Endothelial cell of umbilical vein (primary cell): ENCODE data around the gene TIMP1. TPM values are rescaled to one million over a fixed set of nuclear protein-coding genes. Genes with fewer than 3 reads are reported as not detected.

Experiments
- BruUV-seq: library from RNA; stranded (reverse); fragments of 400-500 nt; replicated peaks from 2 replicates; lab custom pipeline; 2021; lab: Mats Ljungman, UMichigan
- CTCF ChIA-PET: fragments of 300-600, 350-600 bp; sonication (Branson Sonifier 250); formaldehyde crosslinking; loops from one replicate; lab custom pipeline; 2021; ENCODE audit warnings: antibody characterized with exemption, inconsistent platforms; lab: Charles Lee
- POLR2A ChIA-PET: fragments of 300-600, 350-600 bp; sonication (Branson Sonifier 250); formaldehyde crosslinking; loops from one replicate; lab custom pipeline; 2021; ENCODE audit warnings: antibody characterized with exemption, inconsistent platforms; lab: Charles Lee
- DNase-seq: peaks from one replicate; pipeline ENCODE4 v3.0.0-alpha.2; 2011; ENCODE audit warnings: low read depth, low spot score
- FAIRE-seq: peaks from 2 replicates; lab custom pipeline; 2011; peaks lifted over from hg19 to GRCh38; lab: Jason Lieb, UNC
- H2AFZ ChIP-seq: 2 replicates; pipeline ENCODE4 v1.6.0; 2012; ENCODE audit warnings: low read depth, low read length, control low read depth, inconsistent platforms
- H3K27ac ChIP-seq: 2 replicates; pipeline ENCODE4 v1.5.1; 2011; ENCODE audit warnings: low read depth, mild to moderate bottlenecking, control low read depth, low read length, moderate library complexity; ENCODE audit not compliant: insufficient read depth
- H3K27me3 ChIP-seq, 2 experiments: 2 replicates each; pipeline versions ENCODE4 v1.6.0 to v1.6.1; 2011; ENCODE audit warnings: low read length in 2 of 2, mixed read lengths in 1 of 2; ENCODE audit not compliant: control insufficient read depth in 2 of 2, insufficient read depth in 2 of 2
- H3K36me3 ChIP-seq, 2 experiments: 2 replicates in 1 of 2; 3 replicates in 1 of 2; pipeline ENCODE4 v1.5.1; 2011; ENCODE audit warnings: low read length in 2 of 2, mild to moderate bottlenecking in 1 of 2, moderate library complexity in 1 of 2; ENCODE audit not compliant: control insufficient read depth in 2 of 2, insufficient read depth in 2 of 2; ENCODE audit errors: extremely low read depth in 1 of 2
- H3K4me1 ChIP-seq: 3 replicates; pipeline ENCODE4 v1.5.1; 2011; ENCODE audit warnings: mild to moderate bottlenecking, low read length; ENCODE audit not compliant: control insufficient read depth, insufficient read depth; ENCODE audit errors: extremely low read depth
- H3K4me2 ChIP-seq: 2 replicates; pipeline ENCODE4 v1.6.1; 2011; ENCODE audit warnings: low read length, control low read depth, mixed read lengths; ENCODE audit not compliant: insufficient read depth
- H3K4me3 ChIP-seq, 3 experiments: fragments of 200-600 bp in 1 of 3; sonication (generic), shearing (Covaris generic) in 1 of 3; replicated peaks in 1 of 3; 2 replicates each; pipeline ENCODE4 v1.5.1; 2011 to 2016; ENCODE audit warnings: control low read depth in 3 of 3, low read length in 3 of 3, mild to moderate bottlenecking in 2 of 3, inconsistent platforms in 1 of 3, low read depth in 1 of 3, moderate library complexity in 1 of 3; ENCODE audit not compliant: insufficient read depth in 1 of 3
- H3K79me2 ChIP-seq: 2 replicates; pipeline ENCODE4 v1.6.0; 2012; ENCODE audit warnings: low read length, inconsistent platforms; ENCODE audit not compliant: control insufficient read depth, insufficient read depth
- H3K9ac ChIP-seq: replicated peaks from 2 replicates; pipeline ENCODE3; 2011; ENCODE audit warnings: low read length, control low read depth; ENCODE audit not compliant: insufficient read depth; ENCODE audit errors: extremely low read depth
- H3K9me1 ChIP-seq: replicated peaks from 3 replicates; pipeline ENCODE4 v1.6.0; 2011; ENCODE audit warnings: mild to moderate bottlenecking, low read length; ENCODE audit not compliant: control insufficient read depth, insufficient read depth; ENCODE audit errors: extremely low read depth
- H3K9me3 ChIP-seq: replicated peaks from 2 replicates; pipeline ENCODE4 v1.5.1; 2012; ENCODE audit warnings: low read length, inconsistent platforms; ENCODE audit not compliant: control insufficient read depth, insufficient read depth
- H4K20me1 ChIP-seq: replicated peaks from 2 replicates; pipeline ENCODE3; 2011; ENCODE audit warnings: mild to moderate bottlenecking, low read length; ENCODE audit not compliant: control insufficient read depth, insufficient read depth; ENCODE audit errors: extremely low read depth
- CTCF ChIP-seq, 2 donors: IDR thresholded peaks; 1 replicate in 1 of 2; 2 replicates in 1 of 2; pipeline ENCODE4 v1.5.1; 2011; ENCODE audit warnings: low read length in 2 of 2, mild to moderate bottlenecking in 2 of 2, moderate library complexity in 2 of 2, control low read depth in 1 of 2, inconsistent platforms in 1 of 2, low read depth in 1 of 2; ENCODE audit not compliant: insufficient read depth in 1 of 2; ENCODE audit errors: extremely low read depth in 1 of 2
- EZH2 ChIP-seq: IDR thresholded peaks from 2 replicates; pipeline ENCODE4 v1.6.1; 2012; ENCODE audit warnings: borderline replicate concordance, low read depth, mild to moderate bottlenecking, moderate library complexity, low read length, inconsistent platforms; ENCODE audit not compliant: severe bottlenecking
- FOS ChIP-seq: IDR thresholded peaks from 2 replicates; pipeline ENCODE4 v1.6.1; 2011; ENCODE audit warnings: mild to moderate bottlenecking, low read length, moderate library complexity, borderline replicate concordance; ENCODE audit not compliant: insufficient read depth
- GATA2 ChIP-seq: IDR thresholded peaks from 2 replicates; pipeline ENCODE4 v1.7.0; 2011; ENCODE audit warnings: low read depth, mild to moderate bottlenecking, moderate library complexity, mixed read lengths, low read length; ENCODE audit not compliant: insufficient read length, insufficient read depth
- JUN ChIP-seq: IDR thresholded peaks from 2 replicates; pipeline ENCODE4 v1.6.1; 2011; ENCODE audit warnings: borderline replicate concordance, low read depth; ENCODE audit not compliant: insufficient read length, insufficient read depth
- MAX ChIP-seq: IDR thresholded peaks from 2 replicates; pipeline ENCODE4 v1.6.1; 2011; ENCODE audit not compliant: insufficient read depth, insufficient read length
- MYC ChIP-seq: IDR thresholded peaks from one replicate; pipeline ENCODE4 v1.6.1; 2011; ENCODE audit warnings: mild to moderate bottlenecking, low read depth, low read length
- POLR2A ChIP-seq: IDR thresholded peaks from 2 replicates; pipeline ENCODE4 v1.6.1; 2012; ENCODE audit warnings: low read depth, mild to moderate bottlenecking, control low read depth, low read length
- POLR2AphosphoS5 ChIP-seq: IDR thresholded peaks from 2 replicates; pipeline ENCODE4 v1.6.1; 2012; ENCODE audit warnings: low read depth, mild to moderate bottlenecking, control low read depth, low read length, moderate library complexity; ENCODE audit not compliant: insufficient read depth
- dilution Hi-C: fragments of 300-500 bp; cut with MboI; formaldehyde crosslinking; loops from one replicate; pipeline ENCODE4 v1.15.0; 2019; ENCODE audit warnings: low sequenced_read_pairs; ENCODE audit not compliant: extremely low pct_ligation_motif_present
- intact Hi-C: fragments of 100-400 bp; cut with micrococcal nuclease; formaldehyde crosslinking; loops from one replicate; pipeline ENCODE4 v1.10.0; 2022
- polyA plus RNA-seq, 4 experiments: library from polyadenylated mRNA; depleted of rRNA in 3 of 4; stranded (reverse) in 3 of 4; unstranded in 1 of 4; fragments of >200 nt; gene quantifications; 2 replicates each; pipeline versions ENCODE4 v1.2.1 to v1.2.3, GENCODE V29; 2011 to 2012; ENCODE audit warnings: missing spikeins in 1 of 4
- total RNA-seq: library from RNA; stranded (reverse); gene quantifications from 2 replicates; pipeline ENCODE4 v1.2.3, GENCODE V29; 2021

The TIMP1 gene
- total and polyA plus RNA-seq, 2 donors (not counting 3 experiments of a cell fraction or from before 2014, with no cell fraction given): 124 to 277 TPM

DNA sequence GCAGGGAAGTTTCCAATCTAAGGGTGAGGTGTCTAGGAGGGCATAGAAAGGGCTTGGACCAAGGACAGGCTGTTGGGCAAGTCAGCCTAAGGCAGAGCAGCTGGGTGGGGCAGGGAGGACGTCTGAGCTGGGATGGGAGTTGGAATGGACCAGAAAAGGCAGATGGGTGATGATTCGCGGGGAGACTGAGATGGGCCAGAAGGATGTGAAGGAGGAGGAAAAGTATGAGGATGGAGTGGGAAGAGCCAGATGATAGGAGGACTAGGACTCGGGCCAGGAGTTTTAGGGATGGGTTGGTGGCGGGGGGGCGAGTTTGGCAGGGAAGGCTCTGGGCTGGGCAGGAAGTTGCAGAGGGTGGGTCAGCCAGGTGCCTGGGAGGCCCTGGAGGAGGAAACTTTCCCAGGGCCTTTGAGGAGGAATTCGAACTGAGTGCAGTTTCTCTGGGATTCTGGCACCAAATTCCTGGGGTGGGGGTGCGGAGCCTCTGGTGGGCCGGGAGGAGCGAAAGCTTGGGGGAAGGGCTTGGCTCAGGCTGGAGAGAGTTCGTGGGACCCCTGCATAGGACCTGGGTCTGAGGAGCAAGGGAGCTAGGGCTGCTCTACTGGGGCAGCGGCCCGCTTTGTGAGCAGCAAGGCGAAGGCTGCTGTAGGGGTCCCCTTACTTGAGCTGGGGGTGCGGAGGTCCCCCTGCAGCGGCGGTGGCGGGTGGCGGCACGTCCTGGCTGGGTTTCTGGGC, 8.7 kb upstream of the TIMP1 start:
- Histone ChIP-seq H3K27me3 (no peaks in the 10 kb centered on the region), H3K9ac (no peak overlapping the region), H3K4me1 (peaks cover 3% of the 10 kb centered on the region), H3K36me3 (peaks cover 0 to 6% of the 10 kb centered on the region in 2 experiments), H3K79me2 (no peaks in the 10 kb centered on the region), H3K4me2 (no peak overlapping the region), H2AFZ (no peak overlapping the region), H4K20me1 (no peaks in the 10 kb centered on the region), H3K9me1 (no peaks in the 10 kb centered on the region), H3K4me3 (no peak overlapping the region), H3K9me3 (no peaks in the 10 kb centered on the region), H3K27ac (no peak overlapping the region)
- POLR2A ChIA-PET: no interaction called here
- FAIRE-seq (no peak), DNase-seq (no peak)
- no peak for TF ChIP-seq MAX
- TF ChIP-seq JUN: no peak
- no peak for TF ChIP-seq POLR2A
- TF ChIP-seq CTCF (IDR thresholded peaks at IDR 0.05; ENCODE audit: extremely low read depth in 1 of 2, insufficient read depth in 1 of 2, low read depth in 1 of 2, low read length in 2 of 2): no peak
- no peak for TF ChIP-seq GATA2
- no peak for TF ChIP-seq FOS
- TF ChIP-seq MYC: no peak
- no peak for TF ChIP-seq POLR2AphosphoS5
- TF ChIP-seq EZH2: no peak
- intact Hi-C loops: no loop called here
- no TSS peak for BruUV-seq
- CTCF ChIA-PET: no interaction called here
- dilution Hi-C loops: no loop called here
